Stimulated activated CD8-positive, alpha-beta memory T cell treated with anti-CD3 and anti-CD28 coated beads, Interleukin-15, amount 100 ng/mL, for 4 hours (primary cell): ENCODE measurements around the gene NEMF.
"Not testable (repeated sequence)": the region's sequence is repeated elsewhere in the genome, so short reads cannot be mapped to it uniquely, and the experiment has no call there.

Source experiments
- DNase-seq, 2 donors: peaks; one replicate each; pipeline ENCODE4 v3.0.0-alpha.2; 2020; ENCODE audit warnings: low read depth in 2 of 2

Gene NEMF

GRCh38 chr14:49745191-49745590 is 107.4 kb downstream of the NEMF start:
- DNase-seq = no peak

GRCh38 chr14:49735669-49736068 is 116.9 kb downstream of the NEMF start:
- DNase-seq = not testable (repeated sequence)

DNA sequence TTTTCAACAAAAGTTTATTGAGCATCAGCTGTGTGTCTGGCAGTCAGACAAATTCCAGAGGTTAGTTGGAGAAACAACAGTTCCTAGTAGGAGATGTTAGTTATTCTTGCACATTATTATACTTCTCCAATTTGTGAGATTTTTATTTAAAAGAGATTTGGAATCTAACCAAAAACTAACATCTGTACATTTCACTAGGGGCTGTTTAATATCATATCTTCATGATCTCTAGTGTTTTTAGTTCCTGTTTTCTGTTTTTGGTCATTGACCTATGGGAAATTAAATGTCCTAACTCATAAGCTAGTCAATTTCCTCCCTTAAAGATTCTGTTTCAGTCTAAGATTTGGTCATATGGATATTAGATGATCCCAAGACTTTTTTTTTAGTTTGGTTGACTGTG is 118.8 kb downstream of the NEMF start:
- no peak for DNase-seq

DNA sequence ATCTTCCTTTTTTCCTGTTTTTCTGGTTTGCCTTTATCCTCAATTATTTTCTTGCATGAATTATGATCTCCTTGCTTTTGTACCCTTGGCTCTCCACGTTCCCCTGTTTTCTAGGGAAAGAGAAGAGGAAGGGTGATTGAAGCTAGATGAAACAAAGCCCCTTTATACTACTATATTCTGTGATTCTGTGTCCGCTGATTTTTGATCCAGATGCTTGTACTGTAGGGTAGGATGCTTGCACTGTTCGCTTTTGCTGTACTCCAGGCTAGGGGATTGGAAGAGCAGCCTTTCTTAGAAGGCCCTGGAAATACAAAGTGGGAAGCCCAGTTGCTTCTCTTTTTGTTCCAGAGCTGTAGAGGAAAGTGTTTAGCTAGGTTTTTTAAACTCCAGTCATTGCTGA is 119.7 kb downstream of the NEMF start:
- no peak for DNase-seq
